Neural cell (in vitro differentiated cells): ENCODE results near the gene ANKRD2. TPM values are rescaled to one million over a fixed set of nuclear protein-coding genes. Genes with fewer than 3 reads are reported as not detected.

ENCODE experiments used
- H2AFZ ChIP-seq: fragments of 200-600, 300-800 bp; sonication (generic), shearing (Covaris generic); 2 replicates; pipeline ENCODE4 v1.6.0; 2014; ENCODE audit warnings: low read depth, mild to moderate bottlenecking, antibody characterized with exemption, low read length, moderate library complexity
- H3F3A ChIP-seq: fragments of 200-600 bp; shearing (Covaris generic); 2 replicates; pipeline ENCODE4 v1.6.1; 2016; ENCODE audit warnings: mild to moderate bottlenecking, moderate library complexity, mixed read lengths, antibody characterized with exemption, low read length; ENCODE audit not compliant: insufficient read depth, poor library complexity, severe bottlenecking
- H3K27ac ChIP-seq: fragments of 200-600, 300-800 bp; sonication (generic), shearing (Covaris generic); 2 replicates; pipeline ENCODE4 v1.5.1; 2014; ENCODE audit warnings: mild to moderate bottlenecking, low read length, moderate library complexity
- H3K27me3 ChIP-seq: fragments of 300-800, 200-600 bp; sonication (generic), shearing (Covaris generic); 2 replicates; pipeline ENCODE4 v1.6.0; 2014; ENCODE audit warnings: mild to moderate bottlenecking, low read depth, low read length, moderate library complexity; ENCODE audit not compliant: insufficient read depth
- H3K36me3 ChIP-seq: fragments of 300-800, 200-600 bp; sonication (generic), shearing (Covaris generic); 2 replicates; pipeline ENCODE4 v1.5.1; 2014; ENCODE audit warnings: mild to moderate bottlenecking, antibody characterized with exemption, low read length, moderate library complexity; ENCODE audit not compliant: insufficient read depth
- H3K4me2 ChIP-seq: fragments of 300-800, 200-600 bp; sonication (generic), shearing (Covaris generic); 2 replicates; pipeline ENCODE4 v1.6.0; 2014; ENCODE audit warnings: mild to moderate bottlenecking, low read length
- H3K4me3 ChIP-seq: fragments of 300-800, 200-600 bp; sonication (generic), shearing (Covaris generic); 2 replicates; pipeline ENCODE4 v1.5.1; 2014; ENCODE audit warnings: mild to moderate bottlenecking, low read length, moderate library complexity
- H3K79me2 ChIP-seq: fragments of 200-600 bp; shearing (Covaris generic); replicated peaks from 2 replicates; pipeline ENCODE4 v1.6.0; 2014; ENCODE audit warnings: mild to moderate bottlenecking, low read length, moderate library complexity; ENCODE audit not compliant: insufficient read depth
- H3K9ac ChIP-seq: fragments of 300-800, 200-600 bp; sonication (generic), shearing (Covaris generic); 2 replicates; pipeline ENCODE4 v1.6.1; 2016; ENCODE audit warnings: mild to moderate bottlenecking, low read length, mixed read lengths
- H3K9me2 ChIP-seq: fragments of 200-600 bp; shearing (Covaris generic); 2 replicates; pipeline ENCODE4 v1.6.1; 2016; ENCODE audit warnings: mild to moderate bottlenecking, low read length, mixed read lengths; ENCODE audit not compliant: insufficient read depth
- H3K9me3 ChIP-seq: fragments of 200-600, 300-800 bp; sonication (generic), shearing (Covaris generic); 2 replicates; pipeline ENCODE4 v1.6.1; 2016; ENCODE audit warnings: mild to moderate bottlenecking, mixed run types, low read length, moderate library complexity, mixed read lengths
- H4K20me1 ChIP-seq: fragments of 200-600 bp; shearing (Covaris generic); 2 replicates; pipeline ENCODE4 v1.6.1; 2016; ENCODE audit warnings: mild to moderate bottlenecking, mixed run types; ENCODE audit not compliant: insufficient read depth
- CTCF ChIP-seq: fragments of 450-650 bp; IDR thresholded peaks from 2 replicates; pipeline ENCODE4 v1.5.1; 2014; ENCODE audit warnings: antibody characterized with exemption, mild to moderate bottlenecking, moderate library complexity; ENCODE audit not compliant: poor library complexity, severe bottlenecking
- EP300 ChIP-seq: fragments of 450-650 bp; conservative IDR thresholded peaks from 2 replicates; pipeline ENCODE4 v1.6.1; 2014; ENCODE audit warnings: antibody characterized with exemption, mild to moderate bottlenecking, moderate library complexity; ENCODE audit not compliant: poor library complexity, severe bottlenecking
- EZH2 ChIP-seq: fragments of 200-600, 300-800 bp; shearing (Covaris generic), sonication (generic); IDR thresholded peaks from 2 replicates; pipeline ENCODE4 v1.6.1; 2014; ENCODE audit warnings: antibody characterized with exemption, low read length, borderline replicate concordance, mild to moderate bottlenecking; ENCODE audit not compliant: insufficient read depth, poor library complexity, severe bottlenecking
- MXI1 ChIP-seq: fragments of 450-650 bp; conservative IDR thresholded peaks from 2 replicates; pipeline ENCODE4 v1.6.1; 2014; ENCODE audit warnings: antibody characterized with exemption, mild to moderate bottlenecking; ENCODE audit not compliant: poor library complexity, severe bottlenecking
- POLR2AphosphoS5 ChIP-seq: IDR thresholded peaks from 2 replicates; pipeline ENCODE4 v1.6.1; 2012
- RAD21 ChIP-seq: fragments of 450-650 bp; conservative IDR thresholded peaks from 2 replicates; pipeline ENCODE4 v1.6.1; 2014; ENCODE audit warnings: antibody characterized with exemption, mild to moderate bottlenecking, moderate library complexity
- REST ChIP-seq: IDR thresholded peaks from 2 replicates; pipeline ENCODE4 v1.6.1; 2012; ENCODE audit warnings: borderline replicate concordance
- SMC3 ChIP-seq: fragments of 450-650 bp; conservative IDR thresholded peaks from 2 replicates; pipeline ENCODE4 v1.6.1; 2014; ENCODE audit warnings: antibody characterized with exemption, mild to moderate bottlenecking, moderate library complexity; ENCODE audit not compliant: poor library complexity
- TAF1 ChIP-seq: IDR thresholded peaks from 2 replicates; pipeline ENCODE4 v1.6.1; 2012; ENCODE audit warnings: low read depth
- polyA plus RNA-seq: library from polyadenylated mRNA; depleted of rRNA; stranded (reverse); fragments of >200 nt; gene quantifications from 2 replicates; pipeline ENCODE4 v1.2.3, GENCODE V29; 2014

Gene ANKRD2
- polyA plus RNA-seq, 1 donor from 2014 or later: not detected

- no peaks in the 10 kb centered on the region for H3F3A ChIP-seq
- no peaks in the 10 kb centered on the region for H3K9me2 ChIP-seq
- H4K20me1 ChIP-seq: no peaks in the 10 kb centered on the region
- no peak overlapping the region for H3K27ac ChIP-seq
- H3K4me2 ChIP-seq: no peak overlapping the region
- no peaks in the 10 kb centered on the region for H3K79me2 ChIP-seq
- no peaks in the 10 kb centered on the region for H3K27me3 ChIP-seq
- no peaks in the 10 kb centered on the region for H3K9me3 ChIP-seq
- no peak overlapping the region for H2AFZ ChIP-seq
- H3K4me3 ChIP-seq: no peak overlapping the region
- no peak overlapping the region for H3K9ac ChIP-seq
- H3K36me3 ChIP-seq: no peaks in the 10 kb centered on the region
- no peak for TF ChIP-seq MXI1
- no peak for TF ChIP-seq RAD21
- TF ChIP-seq SMC3: no peak
- no peak for TF ChIP-seq TAF1
- TF ChIP-seq POLR2AphosphoS5: no peak
- TF ChIP-seq EP300: no peak
- TF ChIP-seq REST: no peak
- no peak for TF ChIP-seq CTCF
- no peak for TF ChIP-seq EZH2
Measured at GRCh38 chr10:97542169-97543024, 30.2 kb upstream of the ANKRD2 start.

GRCh38 chr10:97543025-97543546 is 29.5 kb upstream of the ANKRD2 start:
- Histone ChIP-seq H3K79me2 (no peaks in the 10 kb centered on the region), H2AFZ (no peak overlapping the region), H3K9me3 (no peaks in the 10 kb centered on the region), H3K9ac (no peak overlapping the region), H3K36me3 (no peaks in the 10 kb centered on the region), H3K9me2 (no peaks in the 10 kb centered on the region), H3F3A (no peaks in the 10 kb centered on the region), H3K4me2 (no peak overlapping the region), H3K27ac (no peak overlapping the region), H3K4me3 (no peak overlapping the region), H3K27me3 (no peaks in the 10 kb centered on the region), H4K20me1 (no peaks in the 10 kb centered on the region)
- no peak for TF ChIP-seq RAD21
- TF ChIP-seq EZH2: no peak
- TF ChIP-seq CTCF: no peak
- TF ChIP-seq POLR2AphosphoS5: no peak
- TF ChIP-seq REST: no peak
- TF ChIP-seq MXI1: no peak
- no peak for TF ChIP-seq TAF1
- no peak for TF ChIP-seq SMC3
- TF ChIP-seq EP300: no peak
